GF-D8 (cell line): ENCODE data around the gene ANKH.
"Not testable (repeated sequence)": the region's sequence is repeated elsewhere in the genome, so short reads cannot be mapped to it uniquely, and the experiment has no call there.

Source experiments
- DNase-seq: peaks from one replicate; lab custom pipeline; 2025; lab: John Stamatoyannopoulos, UW

ANKH gene

DNA sequence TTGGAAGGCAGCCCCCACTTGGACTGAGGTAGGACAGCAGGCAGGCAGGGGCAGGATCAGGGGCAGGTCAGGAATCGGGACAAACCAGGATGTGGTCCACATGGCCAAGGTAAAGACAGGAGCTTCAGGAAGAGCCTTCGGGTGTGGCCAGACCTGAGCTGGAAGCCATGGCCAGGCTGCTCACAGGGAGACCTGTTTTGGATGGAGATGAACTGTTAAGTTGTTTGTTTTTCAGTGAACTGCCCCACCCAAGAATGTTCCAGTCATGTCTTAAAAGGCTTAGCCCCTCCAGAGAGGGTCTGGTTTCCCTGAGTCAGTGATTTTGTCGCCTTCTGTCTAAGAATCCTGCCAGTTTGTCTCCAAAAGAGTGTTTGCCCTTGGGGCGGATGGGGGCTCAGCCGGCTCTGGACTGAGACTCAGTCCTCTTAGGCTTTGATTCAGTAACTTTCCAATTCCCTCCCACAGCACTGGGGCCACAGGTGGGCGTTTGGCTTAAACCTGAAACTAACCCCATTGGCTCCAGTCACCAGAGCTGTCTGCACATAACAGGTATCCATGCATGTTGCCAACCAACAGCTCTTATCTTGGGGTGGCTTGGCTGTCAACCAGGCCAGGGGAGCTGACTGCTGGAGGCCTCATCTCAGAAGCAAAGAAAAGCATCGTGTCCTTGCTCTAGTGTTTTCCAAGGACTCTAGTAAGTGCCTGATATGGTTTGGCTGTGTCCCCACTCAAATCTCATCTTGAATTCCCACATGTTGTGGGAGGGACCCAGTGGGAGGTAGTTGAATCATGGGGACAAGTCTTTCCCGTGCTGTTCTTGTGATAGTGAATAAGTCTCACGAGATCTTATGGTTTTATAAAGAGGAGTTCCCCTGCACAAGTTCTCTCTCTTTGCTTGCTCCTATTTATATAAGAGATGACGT is 11.3 kb upstream of the ANKH start:
- DNase-seq, result no peak

DNA sequence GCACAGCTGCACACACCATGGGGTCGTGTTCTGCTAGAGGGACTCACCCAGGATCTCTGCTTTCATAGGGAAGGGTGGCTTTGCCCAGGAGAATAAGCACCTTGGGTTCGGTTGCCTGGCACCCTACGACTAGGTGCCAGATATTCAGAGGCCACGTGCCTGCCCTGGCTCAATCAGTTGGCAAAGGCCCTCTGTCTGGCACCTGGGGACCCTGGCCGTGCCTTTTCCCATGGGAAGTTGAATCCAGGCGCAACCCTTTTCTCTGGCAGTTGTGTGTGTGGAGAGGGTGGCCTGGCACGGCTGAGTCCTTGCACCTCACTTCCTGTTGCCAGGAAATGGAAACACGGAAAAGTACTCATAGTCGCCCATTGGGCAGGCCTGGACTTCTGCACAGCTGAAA is 10.2 kb upstream of the ANKH start:
- DNase-seq, result no peak

DNA sequence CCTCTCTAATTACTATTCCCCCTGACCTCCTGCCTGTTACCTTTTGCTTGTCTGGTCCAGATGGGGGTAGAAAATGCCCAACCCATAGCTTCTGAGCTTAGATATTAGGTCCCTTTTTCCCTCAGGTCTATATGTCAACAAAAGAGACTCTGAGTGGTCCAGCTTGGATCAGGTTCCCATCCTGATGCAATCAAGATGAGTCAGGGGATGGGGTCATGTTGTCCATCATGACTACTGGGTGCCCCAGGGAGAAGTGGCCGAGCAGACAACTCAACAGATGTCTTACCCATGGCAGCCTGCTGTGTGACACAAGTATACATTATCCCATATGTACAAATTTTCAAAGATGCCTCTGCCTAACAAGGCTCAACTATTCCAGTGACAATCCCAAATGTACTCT is 9.1 kb upstream of the ANKH start:
- DNase-seq, result no peak

DNA sequence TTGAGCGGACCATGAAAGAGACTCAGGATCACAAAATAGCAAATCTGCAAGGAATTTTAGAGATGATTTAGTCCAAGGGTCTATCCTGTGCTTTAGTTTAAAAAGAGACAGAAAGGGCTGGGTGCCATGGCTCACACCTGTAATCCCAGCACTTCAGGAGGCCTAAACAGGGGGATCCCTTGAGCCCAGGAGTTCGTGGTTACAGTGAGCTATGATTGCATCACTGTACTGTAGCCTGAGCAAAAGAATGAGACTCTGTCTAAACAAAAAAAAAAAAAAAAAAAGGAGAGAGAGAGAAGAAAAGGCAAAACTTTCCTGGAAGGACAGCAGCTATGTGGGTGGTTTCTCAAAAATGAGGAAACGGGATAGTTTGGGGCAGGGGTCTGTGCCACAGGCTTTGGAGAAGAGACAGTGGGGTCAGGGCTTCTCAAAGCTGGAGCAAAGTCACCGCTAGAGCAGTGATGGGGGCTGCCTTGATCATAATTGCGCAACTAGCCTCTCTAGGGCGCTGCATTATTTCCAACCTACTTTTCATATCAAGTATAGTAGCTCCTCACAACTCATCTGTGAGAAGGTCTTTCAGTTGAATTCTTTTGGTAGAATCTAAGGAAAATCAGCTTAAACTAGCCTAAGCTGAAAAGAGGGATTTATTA is 8.5 kb upstream of the ANKH start:
- DNase-seq, result no peak

DNA sequence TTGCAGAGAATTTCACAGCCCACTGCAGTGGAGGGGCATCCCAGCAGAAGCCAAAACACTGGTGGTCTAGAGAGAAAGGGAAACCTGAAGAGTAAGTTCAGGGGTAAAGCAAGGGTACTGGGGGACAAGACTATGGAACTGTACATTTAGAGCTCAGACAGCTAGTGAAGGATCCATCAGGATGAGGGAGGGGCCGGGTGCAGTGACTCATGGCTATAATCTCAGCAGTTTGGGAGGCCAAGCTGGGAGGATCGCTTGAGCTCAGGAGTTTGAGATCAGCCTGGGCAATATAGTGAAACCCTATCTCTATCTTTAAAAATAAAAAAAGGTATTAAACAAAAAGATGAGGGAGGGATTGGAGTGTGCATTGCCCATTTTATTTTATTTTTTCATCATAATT is 7.8 kb upstream of the ANKH start:
- no peak for DNase-seq

DNA sequence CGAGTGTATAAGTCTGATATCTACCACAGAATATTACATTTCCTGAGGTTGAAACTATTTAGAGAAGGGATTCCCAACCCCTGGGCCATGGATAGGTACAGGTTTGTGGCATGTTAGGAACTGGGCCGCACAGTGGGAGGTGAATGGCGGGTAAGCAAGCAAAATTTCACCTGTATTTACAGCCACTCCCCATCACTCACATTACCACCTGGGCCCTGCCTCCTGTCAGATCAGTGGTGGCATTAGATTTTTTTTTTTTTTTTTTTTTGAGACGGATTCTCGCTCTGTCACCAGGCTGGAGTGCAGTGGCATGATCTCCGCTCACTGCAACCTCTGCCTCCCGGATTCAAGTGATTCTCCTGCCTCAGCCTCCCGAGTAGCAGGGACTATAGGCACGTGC is 6.6 kb upstream of the ANKH start:
- not testable (repeated sequence) for DNase-seq

DNA sequence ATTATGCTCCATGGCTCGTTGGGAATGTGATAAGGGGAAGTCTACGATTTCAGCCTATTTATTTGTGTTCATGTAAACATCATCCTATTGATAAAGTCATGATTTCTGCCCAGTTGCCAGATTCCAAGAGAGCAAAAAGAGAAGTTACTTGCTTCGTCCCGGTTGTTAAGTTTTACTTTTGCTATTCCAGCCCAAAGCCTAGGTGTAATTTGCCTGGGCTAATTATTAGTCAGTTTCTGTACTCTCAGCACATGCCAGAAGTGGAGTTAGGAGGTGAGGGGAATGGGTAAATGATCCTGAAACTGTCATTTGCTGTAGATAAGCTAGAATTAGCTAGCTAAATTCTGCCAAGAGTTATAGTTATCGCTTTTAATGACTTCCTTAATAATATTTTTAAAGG is 4.5 kb upstream of the ANKH start:
- no peak for DNase-seq

DNA sequence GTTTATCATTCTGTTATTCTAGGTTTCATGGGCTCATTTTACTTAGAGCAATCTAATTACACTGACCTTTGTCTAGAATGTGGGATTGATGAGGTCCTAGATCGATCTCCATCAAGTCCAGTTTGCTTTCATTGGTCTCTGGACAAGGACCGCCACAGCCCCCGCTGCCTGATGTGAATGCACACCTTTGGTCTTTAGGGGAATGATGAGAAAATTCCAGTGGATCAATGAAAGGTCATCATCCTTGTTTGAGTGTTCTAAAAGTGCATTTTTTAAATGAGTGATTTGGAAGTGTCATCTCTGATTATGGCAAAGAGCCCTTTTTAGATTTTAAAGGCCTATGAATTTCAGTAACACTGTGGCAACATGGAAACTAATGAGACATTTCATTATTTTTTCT is 2.2 kb upstream of the ANKH start:
- DNase-seq, result no peak

DNA sequence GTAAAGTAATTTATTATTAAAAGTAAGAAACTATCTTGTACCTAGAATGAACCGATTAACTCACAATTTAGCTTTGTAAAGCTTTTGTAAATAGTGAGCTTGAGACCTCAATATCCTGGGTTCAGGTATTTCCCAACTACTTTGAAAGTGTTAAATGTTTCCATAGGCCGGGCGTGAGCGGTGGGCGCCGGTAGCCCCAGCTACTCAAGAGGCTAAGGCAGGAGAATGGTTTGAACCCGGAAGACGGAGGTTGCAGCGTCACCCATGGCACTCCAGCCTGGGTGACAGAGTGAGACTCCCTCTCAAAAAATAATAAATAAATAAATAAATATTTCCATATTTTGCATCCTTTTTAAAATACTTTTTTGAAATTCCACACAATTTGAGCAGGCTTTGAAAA is 1.5 kb upstream of the ANKH start:
- DNase-seq, result no peak

DNA sequence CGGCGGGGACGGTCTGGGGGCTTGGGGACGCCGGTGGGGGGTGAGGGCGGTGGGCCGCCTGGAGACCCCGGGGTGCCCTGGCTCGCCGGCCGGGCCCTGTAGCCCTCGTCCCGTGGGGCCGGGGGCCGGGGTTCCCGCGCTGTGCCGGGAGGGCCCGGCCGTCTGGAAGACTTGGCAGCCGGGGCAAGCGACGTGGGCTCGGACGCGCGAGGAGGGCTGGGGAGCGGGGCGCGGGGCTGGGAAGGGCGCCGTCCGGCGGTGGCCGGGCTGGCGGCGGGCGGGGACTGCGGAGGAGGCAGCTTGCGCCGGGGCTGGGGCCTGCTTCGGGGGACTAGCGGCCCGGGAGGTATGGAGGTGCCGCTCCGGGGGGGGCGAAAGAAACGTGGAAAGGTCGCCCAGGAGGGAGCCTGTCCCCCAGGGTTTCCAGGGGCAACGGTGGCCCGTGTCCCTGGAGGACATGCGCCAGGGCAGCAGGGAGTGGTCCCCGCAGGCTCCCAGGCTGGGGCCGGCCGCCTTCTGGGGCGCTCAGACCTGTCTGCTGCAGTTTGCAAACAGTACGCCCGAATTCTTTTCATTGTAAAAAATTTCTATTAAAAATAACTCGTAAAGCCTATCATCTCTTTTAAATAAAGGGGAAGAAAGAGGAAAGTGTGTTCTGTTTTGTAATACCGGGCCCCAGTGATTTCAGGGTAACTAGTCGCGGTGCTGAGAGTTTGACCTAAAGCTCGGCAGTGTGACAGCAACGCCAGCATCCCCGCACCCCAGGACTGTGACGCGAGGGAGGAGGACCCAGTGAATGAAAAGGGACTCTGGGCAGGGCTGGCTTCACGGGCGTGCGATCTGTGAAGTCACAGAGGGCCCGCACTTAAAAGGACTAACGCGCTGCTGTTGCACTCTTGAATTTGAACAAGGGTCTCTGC is 752 bp upstream of the ANKH start:
- no peak for DNase-seq

DNA sequence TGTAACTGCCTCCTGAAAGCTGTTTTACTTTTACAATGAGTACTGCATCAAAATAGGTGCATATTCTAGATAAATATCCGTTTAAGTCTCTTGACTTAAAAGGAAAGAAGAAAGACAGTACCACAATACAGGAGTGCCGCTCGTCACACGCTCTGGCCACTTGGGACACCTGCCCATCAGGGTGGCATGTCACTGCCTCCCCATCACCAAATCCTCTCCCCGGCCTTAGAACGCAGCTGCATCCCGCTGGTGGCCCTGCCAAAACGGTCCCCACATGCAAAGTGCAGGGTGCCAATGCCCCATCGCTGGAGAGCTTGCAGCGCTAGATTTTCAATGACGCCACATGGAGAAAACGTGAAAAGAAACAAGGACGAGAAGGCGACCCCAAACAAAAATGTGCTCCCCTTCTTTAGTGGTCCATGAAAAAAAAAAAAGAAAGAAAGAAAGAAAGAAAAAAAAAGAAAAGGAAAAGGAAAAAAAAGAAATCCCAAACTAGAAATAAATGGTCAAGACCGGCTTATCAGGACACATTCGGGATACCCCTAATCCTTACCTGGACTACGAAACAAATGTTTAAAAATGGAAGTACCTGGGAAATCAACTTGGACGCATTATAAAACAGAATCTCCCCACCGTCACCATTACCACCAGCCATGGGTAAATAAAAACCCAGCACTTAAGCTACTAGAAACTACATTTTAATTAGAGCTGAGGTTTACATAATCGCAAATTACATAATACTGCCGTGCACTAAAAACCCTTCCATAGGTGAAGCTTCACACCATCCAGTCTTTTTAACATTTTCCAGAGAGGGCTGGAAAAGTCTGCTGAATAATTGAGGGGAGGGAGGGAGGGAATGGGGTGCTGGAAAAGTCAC is 1.0 kb downstream of the ANKH start:
- no peak for DNase-seq

DNA sequence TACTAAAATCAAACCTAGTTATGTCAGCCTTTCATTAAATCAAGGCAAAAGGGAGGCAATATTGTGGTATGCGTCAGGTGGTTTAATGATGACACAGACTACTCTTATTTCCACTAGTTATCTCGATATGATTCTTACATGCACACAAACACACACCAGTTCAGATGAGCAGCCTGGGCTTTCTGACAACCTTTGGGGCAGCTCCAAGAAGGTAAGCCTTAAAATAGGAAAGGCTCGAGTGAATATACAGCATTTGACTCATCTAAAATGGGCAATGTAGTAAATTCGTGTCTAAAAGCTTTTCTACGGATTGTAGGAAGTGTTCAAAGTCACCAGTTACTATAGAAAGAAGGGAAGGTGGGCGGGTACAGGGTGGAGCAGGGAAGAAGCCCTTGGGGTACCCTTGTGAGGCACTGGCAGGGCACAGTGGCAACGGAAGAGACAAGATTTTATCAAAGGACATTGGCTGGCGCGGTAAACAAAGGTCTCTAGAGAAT is 1.9 kb downstream of the ANKH start:
- no peak for DNase-seq

DNA sequence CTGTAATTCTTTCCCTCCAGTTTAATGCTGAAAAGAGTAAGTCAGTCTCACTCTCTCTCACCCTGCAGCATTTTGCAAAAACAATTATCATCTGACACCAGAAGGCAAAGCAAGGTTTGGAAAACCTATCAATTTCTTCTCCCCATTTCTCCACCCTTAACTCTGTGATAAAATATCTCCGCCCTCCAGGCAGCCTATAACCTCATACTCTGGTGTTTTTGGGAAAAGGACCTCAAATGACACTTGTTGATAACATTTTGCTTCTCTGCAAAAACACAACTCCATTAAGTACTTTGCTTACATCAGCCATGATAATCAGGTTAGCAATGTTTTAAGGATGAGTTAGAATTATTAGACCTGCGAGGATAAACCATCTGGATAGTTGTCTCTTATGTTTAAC is 2.3 kb downstream of the ANKH start:
- DNase-seq, result no peak

DNA sequence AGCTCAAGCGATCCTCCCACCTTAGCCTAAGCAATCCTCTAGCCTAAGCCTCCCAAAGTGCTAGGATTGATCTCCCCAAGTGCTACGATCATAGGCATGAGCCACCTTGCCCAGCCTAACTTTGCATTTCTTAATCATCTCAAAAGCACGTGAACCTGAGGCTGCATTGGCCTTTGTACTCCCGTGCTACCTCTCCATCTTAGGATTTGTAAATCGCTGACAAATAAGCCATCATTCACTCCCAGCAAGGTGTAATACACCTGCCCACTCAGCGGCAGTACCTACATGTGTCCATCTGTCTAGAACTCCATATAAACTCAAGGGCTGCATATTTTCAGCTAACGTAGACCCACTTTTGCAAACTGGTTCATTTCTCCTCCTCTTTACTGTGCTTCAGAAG is 2.8 kb downstream of the ANKH start:
- DNase-seq, result no peak

DNA sequence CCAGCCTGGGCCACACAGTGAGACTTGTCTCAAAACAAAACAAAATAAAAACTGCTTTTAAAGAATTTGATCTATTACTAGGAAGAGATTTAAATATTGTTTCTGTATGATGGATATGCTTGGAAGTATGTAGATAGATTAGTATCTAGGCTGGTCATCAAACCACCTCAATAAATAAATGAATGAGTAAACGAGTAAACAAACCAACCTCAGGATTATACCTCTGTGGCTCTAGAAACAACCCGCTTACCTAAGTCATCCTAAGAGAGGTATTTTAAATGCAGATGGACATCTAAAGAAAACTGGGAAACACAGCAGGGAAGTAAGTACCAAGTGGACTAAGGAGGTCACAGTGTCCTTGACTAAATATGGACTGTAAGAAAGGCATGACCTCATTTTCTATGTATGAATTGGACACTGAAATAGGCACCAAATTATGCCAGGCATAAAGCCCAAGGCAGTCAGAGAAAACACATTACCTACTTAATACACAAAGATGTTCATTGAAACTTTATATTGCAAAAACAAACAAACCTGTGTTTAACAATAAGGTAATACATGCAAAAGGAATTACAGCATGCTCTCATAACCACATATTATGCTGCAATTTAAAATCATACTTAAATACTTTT is 7.3 kb downstream of the ANKH start:
- DNase-seq, result no peak

DNA sequence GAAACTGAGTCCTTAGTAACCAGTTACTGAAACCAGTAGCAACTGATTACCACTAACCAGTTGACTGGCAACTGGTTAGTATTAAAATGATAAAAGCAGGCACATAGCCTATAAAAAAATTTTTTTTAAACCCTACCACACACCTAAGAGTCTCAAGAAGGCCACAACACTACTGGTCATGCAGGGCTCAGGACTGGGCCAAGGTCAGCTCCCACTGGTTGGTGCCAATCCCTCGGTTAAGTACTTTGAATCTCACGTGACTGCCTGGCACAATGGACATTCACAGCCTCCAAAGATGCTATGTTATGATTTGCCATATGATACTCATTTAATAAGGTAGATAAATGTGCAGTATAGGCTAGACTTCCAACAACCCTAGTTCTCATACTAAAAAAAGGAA is 8.5 kb downstream of the ANKH start:
- DNase-seq, result no peak

DNA sequence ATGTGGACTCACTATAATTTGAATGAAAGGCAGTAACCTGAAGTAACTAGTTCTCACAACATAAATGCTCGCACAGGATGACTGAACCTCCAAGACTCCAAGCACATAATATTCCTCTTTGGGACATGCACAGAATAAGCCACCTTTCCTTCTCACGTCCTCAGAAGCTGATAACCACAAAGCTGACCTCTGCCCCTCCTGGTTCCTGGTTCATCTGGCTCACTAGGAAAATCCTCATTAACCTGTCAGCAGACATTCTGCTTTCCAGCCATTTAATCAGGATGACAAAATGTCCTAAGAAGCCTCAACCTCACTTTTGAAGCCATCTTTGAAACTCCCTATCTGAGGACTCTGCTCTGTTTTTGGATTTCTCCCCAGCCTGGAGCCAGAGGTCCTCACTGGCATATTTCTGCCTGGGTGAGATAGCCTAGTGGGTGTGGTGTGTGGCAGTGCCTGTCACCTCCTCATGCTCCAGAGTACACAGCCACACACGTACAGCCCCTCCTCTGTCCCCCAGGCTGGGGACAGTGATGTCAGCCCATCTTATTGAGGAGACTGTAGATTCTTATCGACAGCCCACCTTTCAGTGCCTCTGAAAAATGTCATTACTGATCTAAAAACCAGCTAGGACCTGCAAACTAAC is 10.3 kb downstream of the ANKH start:
- DNase-seq, result no peak

DNA sequence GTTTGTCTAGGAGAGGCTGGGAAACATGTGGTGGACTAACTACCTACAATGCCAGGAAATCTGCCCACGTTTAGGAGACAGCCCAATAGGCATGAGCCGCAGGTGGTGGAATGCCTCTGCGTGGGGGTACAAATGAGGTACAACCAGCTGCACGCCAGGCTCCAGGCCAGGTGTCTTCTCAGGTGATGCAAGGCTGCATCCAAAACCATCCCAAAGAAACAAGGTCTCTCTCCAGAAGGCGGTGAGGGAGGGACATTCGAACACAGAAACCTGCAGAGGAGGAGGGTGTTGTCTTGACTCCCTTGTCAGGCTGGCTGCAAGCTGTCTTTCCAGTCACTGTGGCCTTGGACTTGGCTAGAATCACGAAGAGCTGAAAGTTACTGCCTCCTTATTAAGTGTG is 11.6 kb downstream of the ANKH start:
- DNase-seq, result no peak

DNA sequence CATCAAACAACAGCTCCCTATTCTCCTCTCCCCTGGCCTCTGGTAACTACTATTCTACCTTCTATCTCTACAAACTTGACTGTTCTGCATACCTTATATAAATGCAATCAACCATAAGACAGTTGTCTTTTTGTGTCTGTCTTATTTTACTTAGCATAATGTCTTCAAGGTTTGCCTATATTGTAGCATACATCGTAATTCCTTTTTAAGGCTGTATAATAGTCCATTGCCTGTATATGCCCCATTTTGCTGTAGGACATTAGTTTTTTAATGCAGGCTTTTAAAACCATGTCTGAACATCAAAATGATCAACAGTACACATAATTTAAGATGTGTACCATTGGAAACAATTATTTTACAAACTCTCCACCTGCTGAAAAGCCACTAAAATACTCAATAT is 12.4 kb downstream of the ANKH start:
- no peak for DNase-seq

DNA sequence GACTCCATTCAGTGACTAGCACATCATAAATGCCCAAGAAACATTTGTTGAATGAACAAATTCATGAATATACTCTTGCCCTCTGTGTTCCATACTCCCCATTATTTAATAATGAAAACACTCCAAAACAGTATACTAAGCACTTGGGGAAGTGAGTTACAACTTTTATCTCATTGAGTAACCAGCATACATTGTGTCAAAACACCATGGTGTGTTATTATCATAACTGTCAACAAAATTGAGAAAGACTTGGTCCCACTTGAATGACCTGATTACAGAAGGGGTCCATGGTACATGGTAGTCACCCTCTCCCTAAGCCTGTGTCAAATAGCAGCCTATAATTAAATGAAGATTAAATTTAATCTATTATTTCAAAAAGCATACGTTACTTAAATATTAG is 16.2 kb downstream of the ANKH start:
- DNase-seq, result no peak
